Measurements from ENCODE around the gene TMEM51. TPM values are rescaled to one million over a fixed set of nuclear protein-coding genes. Genes with fewer than 3 reads are reported as not detected.

The TMEM51 gene
- total and polyA plus RNA-seq, 10 of the 15 experiments (the other 5 are each of a cell fraction or from before 2014, with no cell fraction given), result 0.55 to 4.8 (median 3.1) TPM

DNA sequence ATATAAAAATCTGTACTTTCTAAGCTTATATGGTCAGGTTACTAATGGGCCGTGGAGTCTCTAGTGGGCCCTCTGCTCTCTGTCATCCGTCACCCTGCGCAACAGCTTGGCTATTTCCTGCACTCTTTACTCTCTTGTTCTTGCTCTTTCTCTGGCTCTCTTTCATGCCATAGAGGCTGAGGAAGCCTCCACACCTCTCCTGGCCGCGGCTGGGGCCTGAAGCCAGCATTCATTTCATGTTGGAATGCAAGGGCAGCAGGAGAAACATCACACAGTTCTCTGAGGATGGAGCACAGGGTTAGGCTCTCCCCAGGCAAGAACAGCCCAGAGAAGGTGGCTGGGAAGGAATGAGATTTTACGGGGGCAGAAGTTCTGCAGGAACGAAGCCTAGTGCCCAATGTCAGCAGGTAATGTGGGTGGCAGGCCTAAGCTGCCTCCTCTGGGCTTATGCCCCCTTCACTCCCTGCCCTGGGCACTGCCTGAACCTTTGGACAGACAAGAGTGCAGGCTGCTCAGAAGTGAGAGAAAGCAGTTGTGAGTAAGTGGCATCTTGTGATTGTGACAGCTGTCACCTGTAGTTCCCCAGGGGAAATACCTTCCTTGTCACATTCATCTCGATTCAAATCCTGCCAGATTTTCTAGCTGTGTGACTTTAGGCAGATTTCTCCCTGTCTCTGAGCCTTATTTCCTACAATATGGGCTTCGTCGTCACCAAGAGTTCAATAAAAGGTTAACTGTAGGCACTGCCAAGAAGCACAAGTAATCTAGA lies 89.9 kb downstream of the TMEM51 start (continued):
- TF ChIP-seq, protein P1, sequence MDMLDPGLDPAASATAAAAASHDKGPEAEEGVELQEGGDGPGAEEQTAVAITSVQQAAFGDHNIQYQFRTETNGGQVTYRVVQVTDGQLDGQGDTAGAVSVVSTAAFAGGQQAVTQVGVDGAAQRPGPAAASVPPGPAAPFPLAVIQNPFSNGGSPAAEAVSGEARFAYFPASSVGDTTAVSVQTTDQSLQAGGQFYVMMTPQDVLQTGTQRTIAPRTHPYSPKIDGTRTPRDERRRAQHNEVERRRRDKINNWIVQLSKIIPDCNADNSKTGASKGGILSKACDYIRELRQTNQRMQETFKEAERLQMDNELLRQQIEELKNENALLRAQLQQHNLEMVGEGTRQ (IDR thresholded peaks at IDR 0.05; ENCODE audit: borderline replicate concordance, low read depth, low read length), result no peak
- TF ChIP-seq PML (IDR thresholded peaks at IDR 0.05; ENCODE audit: low read length) (no peak), FOS (IDR thresholded peaks at IDR 0.05; ENCODE audit: borderline replicate concordance, extremely low read depth, insufficient read length) (no peak), MEF2B (IDR thresholded peaks at IDR 0.05; ENCODE audit: partially characterized antibody, poor library complexity, severe bottlenecking) (peak; percentile 32), RAD51 (IDR thresholded peaks at IDR 0.05) (no peak), ZNF274 (IDR thresholded peaks at IDR 0.05; ENCODE audit: insufficient read depth, insufficient read length) (no peak), SMC3 (IDR thresholded peaks at IDR 0.05; ENCODE audit: borderline replicate concordance, low read length) (no peak), RELB (IDR thresholded peaks at IDR 0.05; ENCODE audit: low read depth) (peak; percentile 49; the same call in 1 of the 2 replicates), PBX3 (IDR thresholded peaks at IDR 0.05; ENCODE audit: insufficient replicate concordance, low read depth, low read length) (peak; percentile 46), YBX1 (IDR thresholded peaks at IDR 0.05) (no peak), SMARCA5 (IDR thresholded peaks at IDR 0.05) (peak; percentile 93), PAX8 (IDR thresholded peaks at IDR 0.05) (no peak), MAX (IDR thresholded peaks at IDR 0.05; ENCODE audit: low read depth, low read length) (no peak), ELK1 (IDR thresholded peaks at IDR 0.05; ENCODE audit: low read depth, low read length) (no peak), BACH1 (IDR thresholded peaks at IDR 0.05; ENCODE audit: borderline replicate concordance) (no peak), ESRRA (IDR thresholded peaks at IDR 0.05; ENCODE audit: low read length) (no peak), ZNF622 (IDR thresholded peaks at IDR 0.05) (no peak), ZSCAN29 (IDR thresholded peaks at IDR 0.05) (no peak), NR2F1 (conservative IDR thresholded peaks at IDR 0.05) (no peak), BCLAF1 (IDR thresholded peaks at IDR 0.05) (no peak)
- TF ChIP-seq, protein P2, sequence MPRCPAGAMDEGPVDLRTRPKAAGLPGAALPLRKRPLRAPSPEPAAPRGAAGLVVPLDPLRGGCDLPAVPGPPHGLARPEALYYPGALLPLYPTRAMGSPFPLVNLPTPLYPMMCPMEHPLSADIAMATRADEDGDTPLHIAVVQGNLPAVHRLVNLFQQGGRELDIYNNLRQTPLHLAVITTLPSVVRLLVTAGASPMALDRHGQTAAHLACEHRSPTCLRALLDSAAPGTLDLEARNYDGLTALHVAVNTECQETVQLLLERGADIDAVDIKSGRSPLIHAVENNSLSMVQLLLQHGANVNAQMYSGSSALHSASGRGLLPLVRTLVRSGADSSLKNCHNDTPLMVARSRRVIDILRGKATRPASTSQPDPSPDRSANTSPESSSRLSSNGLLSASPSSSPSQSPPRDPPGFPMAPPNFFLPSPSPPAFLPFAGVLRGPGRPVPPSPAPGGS (IDR thresholded peaks at IDR 0.05; ENCODE audit: borderline replicate concordance, insufficient read depth, low read depth, low read length, poor library complexity, severe bottlenecking), result no peak

All from GM12878 (cell line).